ENCODE data around the gene PDGFC. TPM values are rescaled to one million over a fixed set of nuclear protein-coding genes. Genes with fewer than 3 reads are reported as not detected.

Gene PDGFC
- total RNA-seq, 2 experiments from 2014 or later: not detected

GRCh38 chr4:156983366-156983765 lies 11.8 kb upstream of the PDGFC start:
- Histone ChIP-seq H3K4me3 (ENCODE audit: low read depth, low read length, poor library complexity, severe bottlenecking) (no peak overlapping the region), H3K36me3 (ENCODE audit: insufficient read depth, low read length) (no peaks in the 10 kb centered on the region), H2AFZ (ENCODE audit: low read length) (no peak overlapping the region), H3K4me1 (ENCODE audit: insufficient read depth, low read length, poor library complexity, severe bottlenecking) (no peaks in the 10 kb centered on the region), H3K27ac (ENCODE audit: low read depth, low read length, poor library complexity, severe bottlenecking) (no peak overlapping the region), H3K79me2 (ENCODE audit: insufficient read depth, low read depth, low read length) (no peaks in the 10 kb centered on the region), H3K9me2 (ENCODE audit: insufficient read depth, low read length) (no peaks in the 10 kb centered on the region), H4K20me1 (ENCODE audit: insufficient read depth, low read length) (no peaks in the 10 kb centered on the region), H3K9me3 (ENCODE audit: low read length) (no peaks in the 10 kb centered on the region), H3K4me2 (ENCODE audit: low read length) (no peak overlapping the region)
- TF ChIP-seq EZH2phosphoT487 (IDR thresholded peaks at IDR 0.05; ENCODE audit: borderline replicate concordance, low read depth, low read length): no peak
- no peak for TF ChIP-seq CTCF (conservative IDR thresholded peaks at IDR 0.05; ENCODE audit: low read length)
- no peak for DNase-seq (ENCODE audit: low spot score)
- BruUV-seq (replicated peaks): no TSS peak
- ChIA-PET POLR2A (no interaction called here), CTCF (ENCODE audit: unreplicated experiment) (no interaction called here)
- intact Hi-C loops (cut with micrococcal nuclease; ENCODE audit: unreplicated experiment): no loop called here

GRCh38 chr4:156981262-156981769 lies 9.7 kb upstream of the PDGFC start:
- H3K36me3 ChIP-seq (ENCODE audit: insufficient read depth, low read length): no peaks in the 10 kb centered on the region
- no peak overlapping the region for H2AFZ ChIP-seq (ENCODE audit: low read length)
- DNase-seq (ENCODE audit: low spot score): no peak
- no peak overlapping the region for H3K4me2 ChIP-seq (ENCODE audit: low read length)
- no peaks in the 10 kb centered on the region for H4K20me1 ChIP-seq (ENCODE audit: insufficient read depth, low read length)
- ChIA-PET CTCF (ENCODE audit: unreplicated experiment) (no interaction called here), POLR2A (no interaction called here)
- no peaks in the 10 kb centered on the region for H3K4me1 ChIP-seq (ENCODE audit: insufficient read depth, low read length, poor library complexity, severe bottlenecking)
- BruUV-seq (replicated peaks): no TSS peak
- TF ChIP-seq CTCF (conservative IDR thresholded peaks at IDR 0.05; ENCODE audit: low read length): no peak
- TF ChIP-seq EZH2phosphoT487 (IDR thresholded peaks at IDR 0.05; ENCODE audit: borderline replicate concordance, low read depth, low read length): no peak
- H3K9me3 ChIP-seq (ENCODE audit: low read length): no peaks in the 10 kb centered on the region
- H3K79me2 ChIP-seq (ENCODE audit: insufficient read depth, low read depth, low read length): no peaks in the 10 kb centered on the region
- H3K9me2 ChIP-seq (ENCODE audit: insufficient read depth, low read length): no peaks in the 10 kb centered on the region
- no peak overlapping the region for H3K4me3 ChIP-seq (ENCODE audit: low read depth, low read length, poor library complexity, severe bottlenecking)
- H3K27ac ChIP-seq (ENCODE audit: low read depth, low read length, poor library complexity, severe bottlenecking): no peak overlapping the region
- intact Hi-C loops (cut with micrococcal nuclease; ENCODE audit: unreplicated experiment): no loop called here

GRCh38 chr4:156977435-156978160 lies 6.0 kb upstream of the PDGFC start:
- Histone ChIP-seq H3K9me2 (ENCODE audit: insufficient read depth, low read length) (no peaks in the 10 kb centered on the region), H3K36me3 (ENCODE audit: insufficient read depth, low read length) (no peaks in the 10 kb centered on the region), H3K9me3 (ENCODE audit: low read length) (no peaks in the 10 kb centered on the region), H2AFZ (ENCODE audit: low read length) (no peak overlapping the region), H3K4me1 (ENCODE audit: insufficient read depth, low read length, poor library complexity, severe bottlenecking) (no peaks in the 10 kb centered on the region), H3K4me2 (ENCODE audit: low read length) (no peak overlapping the region), H3K4me3 (ENCODE audit: low read depth, low read length, poor library complexity, severe bottlenecking) (no peak overlapping the region), H4K20me1 (ENCODE audit: insufficient read depth, low read length) (no peaks in the 10 kb centered on the region), H3K27ac (ENCODE audit: low read depth, low read length, poor library complexity, severe bottlenecking) (no peak overlapping the region), H3K79me2 (ENCODE audit: insufficient read depth, low read depth, low read length) (no peaks in the 10 kb centered on the region)
- ChIA-PET CTCF (ENCODE audit: unreplicated experiment) (no interaction called here), POLR2A (no interaction called here)
- DNase-seq (ENCODE audit: low spot score): no peak
- intact Hi-C loops (cut with micrococcal nuclease; ENCODE audit: unreplicated experiment): no loop called here
- TF ChIP-seq EZH2phosphoT487 (IDR thresholded peaks at IDR 0.05; ENCODE audit: borderline replicate concordance, low read depth, low read length): no peak
- no peak for TF ChIP-seq CTCF (conservative IDR thresholded peaks at IDR 0.05; ENCODE audit: low read length)
- BruUV-seq (replicated peaks): no TSS peak

All from OCI-LY7 (cell line).